AG04450 (cell line): ENCODE data around the gene ZBTB7C. TPM values are rescaled to one million over a fixed set of nuclear protein-coding genes. Genes with fewer than 3 reads are reported as not detected.

Source experiments
- CTCF ChIA-PET: fragments of 300-600, 350-600 bp; formaldehyde crosslinking; extraction: SDS; loops from one replicate; lab custom pipeline; 2022; ENCODE audit warnings: antibody characterized with exemption, inconsistent platforms; lab: Charles Lee
- POLR2A ChIA-PET: fragments of 350-600 bp; formaldehyde crosslinking; extraction: SDS; loops from one replicate; lab custom pipeline; 2021; ENCODE audit warnings: antibody characterized with exemption, inconsistent platforms; lab: Yijun Ruan, JAX
- DNase-seq: peaks from one replicate; pipeline ENCODE4 v3.0.0-alpha.2; 2011; ENCODE audit warnings: low read depth, low spot score
- H3K27ac ChIP-seq: one replicate; pipeline ENCODE4 v1.5.1; 2012; ENCODE audit warnings: low read depth, low read length, control low read depth
- H3K27me3 ChIP-seq: one replicate; pipeline ENCODE4 v1.6.0; 2012; ENCODE audit warnings: low read length; ENCODE audit not compliant: control insufficient read depth, insufficient read depth
- H3K4me3 ChIP-seq: 2 replicates; pipeline ENCODE4 v1.5.1; 2011; ENCODE audit warnings: mild to moderate bottlenecking, low read depth, low read length, control low read depth
- H3K9me3 ChIP-seq: 2 replicates; pipeline ENCODE4 v1.5.1; 2012; ENCODE audit warnings: low read length; ENCODE audit not compliant: control insufficient read depth, insufficient read depth
- CTCF ChIP-seq: IDR thresholded peaks from 2 replicates; pipeline ENCODE4 v1.5.1; 2011; ENCODE audit warnings: low read depth, low read length, control low read depth, inconsistent platforms
- polyA plus RNA-seq: library from polyadenylated mRNA; depleted of rRNA; stranded (reverse); fragments of >200 nt; gene quantifications from 2 replicates; pipeline ENCODE4 v1.2.3, GENCODE V29; 2011

Gene ZBTB7C
- polyA plus RNA-seq, 1 experiment, result not detected

DNA sequence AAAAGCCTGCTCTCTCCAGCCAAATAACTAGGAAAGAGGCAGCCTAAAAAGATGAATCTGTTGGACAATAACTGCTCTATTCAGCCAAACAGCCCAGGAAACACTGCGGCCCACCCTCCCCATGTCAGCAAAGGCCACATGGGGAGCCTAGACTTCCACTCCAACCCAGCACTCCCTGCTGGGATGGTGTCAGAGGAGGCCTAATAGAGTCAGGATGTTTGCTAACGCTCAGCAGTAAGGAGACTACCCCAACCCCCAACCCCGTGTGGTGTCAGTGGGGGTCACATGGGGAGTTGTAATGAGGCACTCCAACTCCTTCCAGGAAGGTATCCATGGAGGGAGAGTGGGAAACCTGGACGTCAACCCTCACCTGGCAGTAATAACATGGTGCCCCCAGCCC lies 41.6 kb downstream of the ZBTB7C start:
- no peak for TF ChIP-seq CTCF
- H3K4me3 ChIP-seq, result no peak overlapping the region
- no peak for DNase-seq
- H3K9me3 ChIP-seq, result no peaks in the 10 kb centered on the region
- no peak overlapping the region for H3K27ac ChIP-seq
- POLR2A ChIA-PET, result no interaction called here
- CTCF ChIA-PET, result no interaction called here
- H3K27me3 ChIP-seq, result peaks cover under 1% of the 10 kb centered on the region

DNA sequence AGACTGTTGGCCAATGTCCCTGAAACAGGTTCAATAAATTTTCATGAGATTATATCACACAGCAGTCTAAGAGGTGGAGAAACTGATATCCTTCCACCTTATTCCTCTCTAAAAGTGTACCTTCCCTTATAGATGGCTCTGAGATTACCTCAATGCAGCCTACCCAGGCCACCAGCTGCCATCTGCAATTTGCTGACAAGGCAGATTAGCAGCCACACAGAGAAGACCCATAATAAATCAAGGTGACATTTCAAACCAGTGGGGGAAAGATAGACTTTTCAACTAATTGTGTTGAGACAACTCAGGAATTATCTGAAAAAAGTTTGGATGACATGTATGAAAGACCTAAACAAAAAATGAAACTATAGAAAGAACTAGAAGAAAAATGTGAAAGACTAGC lies 43.2 kb downstream of the ZBTB7C start:
- no peak overlapping the region for H3K4me3 ChIP-seq
- ChIA-PET CTCF (no interaction called here), POLR2A (no interaction called here)
- no peak for DNase-seq
- H3K9me3 ChIP-seq, result no peaks in the 10 kb centered on the region
- H3K27me3 ChIP-seq, result no peaks in the 10 kb centered on the region
- no peak for TF ChIP-seq CTCF
- H3K27ac ChIP-seq, result no peak overlapping the region

GRCh38 chr18:48364146-48364545 lies 45.0 kb downstream of the ZBTB7C start:
- Histone ChIP-seq H3K27ac (no peak overlapping the region), H3K9me3 (no peaks in the 10 kb centered on the region), H3K4me3 (no peak overlapping the region), H3K27me3 (no peaks in the 10 kb centered on the region)
- CTCF ChIA-PET, result no interaction called here
- no peak for TF ChIP-seq CTCF
- POLR2A ChIA-PET, result no interaction called here
- no peak for DNase-seq

- TF ChIP-seq CTCF, result no peak
- ChIA-PET CTCF (interaction anchor here (0.5 kb wide), 1 partner anchor 1844 kb away, joined by 4 read pairs; no protein-coding TSS in a partner anchor), POLR2A (no interaction called here)
- Histone ChIP-seq H3K9me3 (no peaks in the 10 kb centered on the region), H3K4me3 (no peak overlapping the region), H3K27ac (no peak overlapping the region), H3K27me3 (peaks cover 4% of the 10 kb centered on the region)
- DNase-seq, result no peak
Measured at GRCh38 chr18:48363175-48363574, 46.0 kb downstream of the ZBTB7C start.

GRCh38 chr18:48361801-48362200 lies 47.4 kb downstream of the ZBTB7C start:
- TF ChIP-seq CTCF, result no peak
- Histone ChIP-seq H3K4me3 (no peak overlapping the region), H3K9me3 (no peaks in the 10 kb centered on the region), H3K27ac (no peak overlapping the region), H3K27me3 (peaks cover 4% of the 10 kb centered on the region)
- ChIA-PET POLR2A (no interaction called here), CTCF (no interaction called here)
- no peak for DNase-seq
